AG04450 (cell line): Measurements from ENCODE around the gene PSMD11. TPM values are rescaled to one million over a fixed set of nuclear protein-coding genes. Genes with fewer than 3 reads are reported as not detected.
A peak's percentile ranks its signal among the peaks of the same experiment; 100 is the strongest.

Experiments
- CTCF ChIA-PET: fragments of 300-600, 350-600 bp; formaldehyde crosslinking; extraction: SDS; loops from one replicate; lab custom pipeline; 2022; ENCODE audit warnings: antibody characterized with exemption, inconsistent platforms; lab: Charles Lee
- POLR2A ChIA-PET: fragments of 350-600 bp; formaldehyde crosslinking; extraction: SDS; loops from one replicate; lab custom pipeline; 2021; ENCODE audit warnings: antibody characterized with exemption, inconsistent platforms; lab: Yijun Ruan, JAX
- DNase-seq: peaks from one replicate; pipeline ENCODE4 v3.0.0-alpha.2; 2011; ENCODE audit warnings: low read depth, low spot score
- H3K27ac ChIP-seq: one replicate; pipeline ENCODE4 v1.5.1; 2012; ENCODE audit warnings: low read depth, low read length, control low read depth
- H3K27me3 ChIP-seq: one replicate; pipeline ENCODE4 v1.6.0; 2012; ENCODE audit warnings: low read length; ENCODE audit not compliant: control insufficient read depth, insufficient read depth
- H3K4me3 ChIP-seq: 2 replicates; pipeline ENCODE4 v1.5.1; 2011; ENCODE audit warnings: mild to moderate bottlenecking, low read depth, low read length, control low read depth
- H3K9me3 ChIP-seq: 2 replicates; pipeline ENCODE4 v1.5.1; 2012; ENCODE audit warnings: low read length; ENCODE audit not compliant: control insufficient read depth, insufficient read depth
- CTCF ChIP-seq: IDR thresholded peaks from 2 replicates; pipeline ENCODE4 v1.5.1; 2011; ENCODE audit warnings: low read depth, low read length, control low read depth, inconsistent platforms
- polyA plus RNA-seq: library from polyadenylated mRNA; depleted of rRNA; stranded (reverse); fragments of >200 nt; gene quantifications from 2 replicates; pipeline ENCODE4 v1.2.3, GENCODE V29; 2011

PSMD11 gene
- polyA plus RNA-seq, 1 experiment: 99.0 TPM

GRCh38 chr17:32461498-32461852 lies 17.2 kb downstream of the PSMD11 start:
- Histone ChIP-seq H3K27me3 (no peaks in the 10 kb centered on the region), H3K9me3 (no peaks in the 10 kb centered on the region), H3K4me3 (no peak overlapping the region), H3K27ac (no peak overlapping the region)
- ChIA-PET POLR2A (no interaction called here), CTCF (interaction anchor here (0.6 to 7.2 kb wide), 31 partner anchors 8 to 1289 kb away, joined by 3 to 132 read pairs (median 7); partner anchors contain the start of gene PSMD11)
- no peak for DNase-seq
- no peak for TF ChIP-seq CTCF

- H3K27me3 ChIP-seq: no peaks in the 10 kb centered on the region
- no peak overlapping the region for H3K27ac ChIP-seq
- no peak for DNase-seq
- no peaks in the 10 kb centered on the region for H3K9me3 ChIP-seq
- H3K4me3 ChIP-seq: no peak overlapping the region
- TF ChIP-seq CTCF: peak; percentile 69
- ChIA-PET POLR2A (no interaction called here), CTCF (interaction anchor here (0.6 to 7.2 kb wide), 35 partner anchors 9 to 1289 kb away, joined by 3 to 132 read pairs (median 6); partner anchors contain the start of gene PSMD11)
Measured at GRCh38 chr17:32461853-32462617, 17.7 kb downstream of the PSMD11 start.

- TF ChIP-seq CTCF: no peak
Measured at GRCh38 chr17:32463304-32463703, 19.0 kb downstream of the PSMD11 start.

GRCh38 chr17:32464374-32464773 lies 20.1 kb downstream of the PSMD11 start:
- Histone ChIP-seq H3K27me3 (no peaks in the 10 kb centered on the region), H3K4me3 (no peak overlapping the region), H3K27ac (no peak overlapping the region), H3K9me3 (no peaks in the 10 kb centered on the region)
- CTCF ChIA-PET: interaction anchor here (0.7 to 7.2 kb wide), 6 partner anchors 12 to 413 kb away, joined by 3 to 132 read pairs (median 14); partner anchors contain the start of gene PSMD11
- no peak for TF ChIP-seq CTCF
- DNase-seq: no peak
- POLR2A ChIA-PET: no interaction called here

More at GRCh38 chr17:32463304-32463703, 19.0 kb downstream of the PSMD11 start:
- Histone ChIP-seq H3K4me3 (no peak overlapping the region), H3K9me3 (no peaks in the 10 kb centered on the region), H3K27me3 (no peaks in the 10 kb centered on the region), H3K27ac (no peak overlapping the region)
- ChIA-PET CTCF (interaction anchor here (0.6 to 7.2 kb wide), 15 partner anchors 8 to 414 kb away, joined by 3 to 132 read pairs (median 11); partner anchors contain the start of gene PSMD11), POLR2A (no interaction called here)
- DNase-seq: no peak

GRCh38 chr17:32467949-32468348 lies 23.6 kb downstream of the PSMD11 start:
- H3K27ac ChIP-seq: no peak overlapping the region
- no peak for TF ChIP-seq CTCF
- H3K4me3 ChIP-seq: no peak overlapping the region
- H3K9me3 ChIP-seq: no peaks in the 10 kb centered on the region
- DNase-seq: no peak
- CTCF ChIA-PET: no interaction called here
- H3K27me3 ChIP-seq: no peaks in the 10 kb centered on the region
- POLR2A ChIA-PET: no interaction called here
